ENCODE results near the gene PHACTR2. TPM values are rescaled to one million over a fixed set of nuclear protein-coding genes. Genes with fewer than 3 reads are reported as not detected.
"Not testable (repeated sequence)": the region's sequence is repeated elsewhere in the genome, so short reads cannot be mapped to it uniquely, and the experiment has no call there.

Gene PHACTR2
- total RNA-seq, 2 donors from 2014 or later, result 164 to 222 TPM

GRCh38 chr6:143792402-143793279 lies 114.9 kb downstream of the PHACTR2 start:
- H3K27ac Mint-ChIP-seq, result no peak overlapping the region
- peaks cover 96% of the 10 kb centered on the region for H3K36me3 ChIP-seq (ENCODE audit: control insufficient read depth, insufficient read depth, low read length)
- H3K27me3 Mint-ChIP-seq (ENCODE audit: insufficient read depth), result no peaks in the 10 kb centered on the region
- 79 to 95% methylated on average over 2 to 3 of the region's 3 CpGs for WGBS, 2 experiments (ENCODE audit: insufficient coverage in 1 of 2, insufficient read length in 1 of 2)
- H3K4me1 ChIP-seq (ENCODE audit: control insufficient read depth, insufficient read depth, low read length), result no peaks in the 10 kb centered on the region
- H3K27ac ChIP-seq (ENCODE audit: low read depth, low read length), result no peak overlapping the region
- peaks cover 46% of the 10 kb centered on the region for H3K9me3 ChIP-seq (ENCODE audit: control insufficient read depth, low read length)
- H3K4me3 Mint-ChIP-seq, result no peak overlapping the region
- no peak overlapping the region for H3K4me3 ChIP-seq (ENCODE audit: low read length)
- DNase-seq, result no peak
- no peak overlapping the region for H3K9ac ChIP-seq (ENCODE audit: extremely low read depth, low read length, poor library complexity, severe bottlenecking)
- no peaks in the 10 kb centered on the region for H3K4me1 Mint-ChIP-seq
- H3K36me3 Mint-ChIP-seq (ENCODE audit: low read depth), result peaks cover 92% of the 10 kb centered on the region
- no peaks in the 10 kb centered on the region for H3K27me3 ChIP-seq (ENCODE audit: control insufficient read depth, insufficient read depth, low read length, poor library complexity, severe bottlenecking)
- TF ChIP-seq CTCF (conservative IDR thresholded peaks at IDR 0.05), result no peak
- peaks cover 13% of the 10 kb centered on the region for H3K9me3 Mint-ChIP-seq

- no peaks in the 10 kb centered on the region for H3K27me3 ChIP-seq (ENCODE audit: control insufficient read depth, insufficient read depth, low read length, poor library complexity, severe bottlenecking)
- Mint-ChIP-seq H3K27me3 (ENCODE audit: insufficient read depth) (no peaks in the 10 kb centered on the region), H3K4me1 (no peaks in the 10 kb centered on the region), H3K27ac (no peak overlapping the region), H3K36me3 (ENCODE audit: low read depth) (peaks cover 92% of the 10 kb centered on the region), H3K4me3 (no peak overlapping the region), H3K9me3 (peaks cover 19% of the 10 kb centered on the region)
- peaks cover 46% of the 10 kb centered on the region for H3K9me3 ChIP-seq (ENCODE audit: control insufficient read depth, low read length)
- H3K36me3 ChIP-seq (ENCODE audit: control insufficient read depth, insufficient read depth, low read length), result peaks cover 92% of the 10 kb centered on the region
- no peak for TF ChIP-seq CTCF (conservative IDR thresholded peaks at IDR 0.05)
- no peak for DNase-seq
- no peak overlapping the region for H3K9ac ChIP-seq (ENCODE audit: extremely low read depth, low read length, poor library complexity, severe bottlenecking)
- no peak overlapping the region for H3K4me3 ChIP-seq (ENCODE audit: low read length)
- H3K4me1 ChIP-seq (ENCODE audit: control insufficient read depth, insufficient read depth, low read length), result no peaks in the 10 kb centered on the region
- H3K27ac ChIP-seq (ENCODE audit: low read depth, low read length), result no peak overlapping the region
Measured at GRCh38 chr6:143793280-143793619, 115.5 kb downstream of the PHACTR2 start.

DNA sequence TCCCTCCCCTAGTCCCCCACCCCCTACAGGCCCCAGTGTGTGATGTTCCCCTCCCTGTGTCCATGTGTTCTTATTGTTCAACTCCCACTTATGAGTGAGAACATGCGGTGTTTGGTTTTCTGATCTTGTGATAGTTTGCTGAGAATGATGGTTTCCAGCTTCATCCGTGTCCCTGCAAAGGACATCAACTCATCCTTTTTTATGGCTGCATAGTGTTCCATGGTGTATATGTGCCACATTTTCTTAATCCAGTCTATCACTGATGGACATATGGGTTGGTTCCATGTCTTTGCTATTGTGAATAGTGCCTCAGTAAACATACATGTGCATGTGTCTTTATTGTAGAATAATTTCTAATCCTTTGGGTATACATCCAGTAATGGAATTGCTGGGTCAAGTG lies 118.8 kb downstream of the PHACTR2 start:
- peaks cover 79% of the 10 kb centered on the region for H3K36me3 ChIP-seq (ENCODE audit: control insufficient read depth, insufficient read depth, low read length)
- Mint-ChIP-seq H3K36me3 (ENCODE audit: low read depth) (peaks cover 90% of the 10 kb centered on the region), H3K9me3 (peaks cover 45% of the 10 kb centered on the region)
- H3K4me3 Mint-ChIP-seq; H3K4me3 ChIP-seq (ENCODE audit: low read length); H3K27ac ChIP-seq (ENCODE audit: low read depth, low read length); H3K27me3 Mint-ChIP-seq (ENCODE audit: insufficient read depth); H3K9ac ChIP-seq (ENCODE audit: extremely low read depth, low read length, poor library complexity, severe bottlenecking); DNase-seq; H3K4me1 ChIP-seq (ENCODE audit: control insufficient read depth, insufficient read depth, low read length); H3K27ac Mint-ChIP-seq; H3K4me1 Mint-ChIP-seq; H3K27me3 ChIP-seq (ENCODE audit: control insufficient read depth, insufficient read depth, low read length, poor library complexity, severe bottlenecking): not testable (repeated sequence)
- H3K9me3 ChIP-seq (ENCODE audit: control insufficient read depth, low read length), result peaks cover 39% of the 10 kb centered on the region
- WGBS, 2 experiments (ENCODE audit: insufficient coverage in 1 of 2, insufficient read length in 1 of 2), result 100% methylated on average over 1 of the region's 2 CpGs; no CpG with 5 or more reads in 1 of the 2 experiments

DNA sequence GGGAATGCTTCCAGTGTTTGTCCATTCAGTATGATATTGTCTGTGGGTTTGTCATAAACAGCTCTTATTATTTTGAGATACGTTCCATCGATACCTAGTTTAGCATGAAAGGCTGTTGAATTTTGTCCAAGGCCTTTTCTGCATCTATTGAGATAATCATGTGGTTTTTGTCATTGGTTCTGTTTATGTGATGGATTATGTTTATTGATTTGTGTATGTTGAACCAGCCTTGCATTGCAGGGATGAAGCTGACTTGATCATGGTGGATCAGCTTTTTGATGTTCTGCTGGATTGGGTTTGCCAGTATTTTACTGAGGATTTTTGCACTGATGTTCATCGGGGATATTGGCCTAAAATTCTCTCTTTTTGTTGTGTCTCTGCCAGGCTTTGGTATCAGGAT lies 120.7 kb downstream of the PHACTR2 start:
- H3K36me3 Mint-ChIP-seq (ENCODE audit: low read depth), result peaks cover 86% of the 10 kb centered on the region
- not testable (repeated sequence) for DNase-seq; H3K27me3 ChIP-seq (ENCODE audit: control insufficient read depth, insufficient read depth, low read length, poor library complexity, severe bottlenecking); H3K27ac ChIP-seq (ENCODE audit: low read depth, low read length); H3K4me3 Mint-ChIP-seq; H3K4me1 Mint-ChIP-seq; H3K27me3 Mint-ChIP-seq (ENCODE audit: insufficient read depth); H3K4me3 ChIP-seq (ENCODE audit: low read length); H3K4me1 ChIP-seq (ENCODE audit: control insufficient read depth, insufficient read depth, low read length); H3K27ac Mint-ChIP-seq; H3K9ac ChIP-seq (ENCODE audit: extremely low read depth, low read length, poor library complexity, severe bottlenecking)
- Histone ChIP-seq H3K36me3 (ENCODE audit: control insufficient read depth, insufficient read depth, low read length) (peaks cover 79% of the 10 kb centered on the region), H3K9me3 (ENCODE audit: control insufficient read depth, low read length) (peaks cover 20% of the 10 kb centered on the region)
- 80 to 94% methylated on average over 2 of the region's 3 CpGs for WGBS, 2 experiments (ENCODE audit: insufficient coverage in 1 of 2, insufficient read length in 1 of 2)
- peaks cover 45% of the 10 kb centered on the region for H3K9me3 Mint-ChIP-seq

Measured in endodermal cell (in vitro differentiated cells).